ENCODE data around the gene TARBP1.
A peak's percentile ranks its signal among the peaks of the same experiment; 100 is the strongest.
"Not testable (repeated sequence)": the region's sequence is repeated elsewhere in the genome, so short reads cannot be mapped to it uniquely, and the experiment has no call there.

Gene TARBP1, protein sequence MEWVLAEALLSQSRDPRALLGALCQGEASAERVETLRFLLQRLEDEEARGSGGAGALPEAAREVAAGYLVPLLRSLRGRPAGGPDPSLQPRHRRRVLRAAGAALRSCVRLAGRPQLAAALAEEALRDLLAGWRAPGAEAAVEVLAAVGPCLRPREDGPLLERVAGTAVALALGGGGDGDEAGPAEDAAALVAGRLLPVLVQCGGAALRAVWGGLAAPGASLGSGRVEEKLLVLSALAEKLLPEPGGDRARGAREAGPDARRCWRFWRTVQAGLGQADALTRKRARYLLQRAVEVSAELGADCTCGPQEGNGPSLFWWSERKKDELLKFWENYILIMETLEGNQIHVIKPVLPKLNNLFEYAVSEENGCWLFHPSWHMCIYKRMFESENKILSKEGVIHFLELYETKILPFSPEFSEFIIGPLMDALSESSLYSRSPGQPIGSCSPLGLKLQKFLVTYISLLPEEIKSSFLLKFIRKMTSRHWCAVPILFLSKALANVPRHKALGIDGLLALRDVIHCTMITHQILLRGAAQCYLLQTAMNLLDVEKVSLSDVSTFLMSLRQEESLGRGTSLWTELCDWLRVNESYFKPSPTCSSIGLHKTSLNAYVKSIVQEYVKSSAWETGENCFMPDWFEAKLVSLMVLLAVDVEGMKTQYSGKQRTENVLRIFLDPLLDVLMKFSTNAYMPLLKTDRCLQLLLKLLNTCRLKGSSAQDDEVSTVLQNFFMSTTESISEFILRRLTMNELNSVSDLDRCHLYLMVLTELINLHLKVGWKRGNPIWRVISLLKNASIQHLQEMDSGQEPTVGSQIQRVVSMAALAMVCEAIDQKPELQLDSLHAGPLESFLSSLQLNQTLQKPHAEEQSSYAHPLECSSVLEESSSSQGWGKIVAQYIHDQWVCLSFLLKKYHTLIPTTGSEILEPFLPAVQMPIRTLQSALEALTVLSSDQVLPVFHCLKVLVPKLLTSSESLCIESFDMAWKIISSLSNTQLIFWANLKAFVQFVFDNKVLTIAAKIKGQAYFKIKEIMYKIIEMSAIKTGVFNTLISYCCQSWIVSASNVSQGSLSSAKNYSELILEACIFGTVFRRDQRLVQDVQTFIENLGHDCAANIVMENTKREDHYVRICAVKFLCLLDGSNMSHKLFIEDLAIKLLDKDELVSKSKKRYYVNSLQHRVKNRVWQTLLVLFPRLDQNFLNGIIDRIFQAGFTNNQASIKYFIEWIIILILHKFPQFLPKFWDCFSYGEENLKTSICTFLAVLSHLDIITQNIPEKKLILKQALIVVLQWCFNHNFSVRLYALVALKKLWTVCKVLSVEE (N-terminal part only)

GRCh38 chr1:234478481-234479309 is at the start of gene TARBP1:
Gene TARBP1 (minus strand): TSS chr1:234479179. CDS start chr1:234479103, 76 bp downstream.
- DNase-seq, result peak; percentile 85

- DNase-seq, result no peak
Measured at GRCh38 chr1:234528074-234528865, 49.3 kb upstream of the TARBP1 start.

GRCh38 chr1:234527346-234527745 is 48.4 kb upstream of the TARBP1 start:
- DNase-seq, result no peak

GRCh38 chr1:234526922-234527321 is 47.9 kb upstream of the TARBP1 start:
- DNase-seq, result no peak

DNA sequence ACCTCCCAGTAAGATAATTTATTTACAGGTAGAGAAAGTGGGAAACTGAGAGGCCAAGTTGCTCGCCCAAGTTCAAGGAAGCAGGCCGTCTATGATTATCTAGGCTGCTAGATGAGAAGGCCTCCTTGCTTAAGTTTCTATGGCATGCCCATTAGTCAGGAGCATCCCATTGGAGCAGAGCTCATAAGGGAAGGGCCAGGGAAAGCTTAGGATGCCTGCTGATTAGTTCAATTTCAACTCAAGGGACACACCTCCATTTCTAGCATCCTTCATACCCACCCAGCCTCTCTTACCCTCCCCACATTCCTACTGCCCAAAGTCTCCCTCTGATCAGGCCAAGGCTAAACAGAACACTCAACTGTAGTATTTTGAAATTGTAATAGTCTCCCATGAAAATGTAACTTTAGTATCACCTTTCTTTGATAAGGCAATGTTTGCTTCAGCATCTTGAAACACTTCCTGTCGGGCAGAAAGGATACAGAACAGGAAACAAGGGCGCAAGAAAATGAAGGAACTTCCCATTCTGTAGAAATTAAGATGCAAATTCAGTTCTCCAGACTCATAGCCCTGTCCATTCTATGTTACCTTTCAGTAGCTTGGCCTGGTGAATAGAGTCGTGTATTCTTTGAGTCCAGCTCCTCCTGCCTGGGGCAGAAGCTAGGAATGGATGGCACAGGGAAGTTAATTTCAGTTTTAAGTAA is 46.3 kb upstream of the TARBP1 start:
- DNase-seq, result no peak

DNA sequence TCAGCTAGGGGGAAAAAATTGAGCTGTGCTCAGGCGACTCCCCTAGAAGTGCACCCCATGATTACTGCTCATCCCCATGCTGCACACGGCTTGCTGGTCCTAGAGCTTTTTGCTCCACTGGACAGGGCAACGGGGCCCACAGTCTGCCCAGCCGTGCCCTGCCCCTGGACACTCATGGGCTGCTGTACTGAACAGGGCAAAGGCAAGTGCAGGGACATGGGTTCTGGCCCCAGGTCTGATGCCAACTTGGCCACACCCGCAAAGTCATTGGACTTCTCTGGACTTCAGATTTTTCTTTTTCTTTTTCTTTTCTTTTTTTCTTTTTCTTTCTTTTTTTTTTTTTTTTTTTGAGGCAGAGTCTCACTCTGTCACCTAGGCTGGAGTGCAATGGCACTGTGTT is 42.9 kb upstream of the TARBP1 start:
- DNase-seq, result no peak

GRCh38 chr1:234520908-234521817 is 42.2 kb upstream of the TARBP1 start:
- DNase-seq, result no peak

DNA sequence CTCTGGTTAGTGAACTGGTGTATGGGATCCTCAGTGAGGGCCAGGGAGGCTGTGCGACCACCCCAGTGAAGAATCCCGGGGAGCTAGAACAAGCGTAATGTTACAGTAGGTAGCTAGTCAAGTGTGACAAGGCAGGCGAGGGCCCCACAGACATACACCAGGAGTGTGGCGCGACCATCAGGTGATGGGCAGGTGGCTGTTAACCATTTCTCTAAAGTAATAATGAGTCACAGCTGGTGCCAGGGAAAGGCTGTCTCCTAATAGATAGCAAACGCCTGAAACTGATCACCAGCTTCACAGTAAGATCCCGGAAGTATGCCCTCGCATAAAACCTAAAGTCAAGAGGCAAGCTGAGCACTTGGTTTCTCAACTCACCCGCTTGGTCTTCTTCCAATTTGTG is 40.5 kb upstream of the TARBP1 start:
- DNase-seq, result peak; percentile 43

GRCh38 chr1:234518876-234519275 is 39.9 kb upstream of the TARBP1 start:
- DNase-seq, result no peak

- DNase-seq, result not testable (repeated sequence)
Measured at GRCh38 chr1:234518086-234518485, 39.1 kb upstream of the TARBP1 start.

DNA sequence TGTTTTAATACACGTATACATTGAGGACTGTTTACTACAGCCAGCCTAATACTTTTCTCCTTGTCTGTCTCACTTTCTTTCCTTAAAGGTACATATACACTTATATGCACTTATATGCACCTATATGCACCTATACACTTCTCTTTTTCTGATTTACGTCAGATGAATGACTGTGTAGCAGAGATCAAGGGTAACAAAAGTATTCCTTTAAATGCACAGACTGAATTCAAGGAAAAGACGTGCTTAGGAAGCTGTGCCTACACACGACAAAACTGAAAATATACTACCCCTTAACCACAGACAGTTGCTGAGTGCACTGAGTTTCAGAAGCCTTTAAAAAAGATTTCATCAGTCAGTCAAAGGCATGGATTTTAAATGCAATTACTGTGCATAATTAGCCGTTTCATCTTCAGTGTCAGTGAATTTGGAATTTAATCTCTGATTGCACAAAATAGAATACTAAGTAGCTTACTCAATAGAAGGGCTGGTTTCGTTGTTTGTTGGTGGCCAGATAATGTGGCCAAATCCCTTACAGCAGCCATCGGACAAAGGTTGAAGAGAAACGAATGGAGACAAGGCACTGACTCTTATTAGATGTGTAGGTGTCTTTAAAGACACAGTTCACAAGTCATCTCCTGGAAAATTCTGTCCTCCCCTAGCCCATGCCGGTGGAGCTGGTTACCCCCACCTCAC is 38.3 kb upstream of the TARBP1 start:
- no peak for DNase-seq

GRCh38 chr1:234515821-234516241 is 36.9 kb upstream of the TARBP1 start:
- no peak for DNase-seq

DNA sequence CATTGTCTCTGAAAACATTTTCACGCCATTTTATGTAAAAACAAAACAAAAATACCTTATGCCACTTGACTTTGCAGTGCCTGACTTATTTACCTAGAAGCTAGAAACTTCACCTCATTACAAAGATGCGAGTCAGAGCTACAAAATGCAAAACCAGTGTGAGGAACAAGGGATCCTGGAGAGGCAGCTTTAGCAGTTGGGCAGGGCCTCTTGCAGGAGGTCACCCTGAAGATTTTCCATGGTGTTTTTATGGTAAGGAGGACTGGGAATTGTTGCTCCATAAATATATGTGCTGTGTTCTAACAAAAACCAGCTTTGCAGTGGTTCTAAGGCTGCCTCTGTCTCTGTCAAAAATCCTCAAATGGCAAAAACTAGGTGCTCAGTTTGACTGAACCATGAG is 36.4 kb upstream of the TARBP1 start:
- DNase-seq, result no peak

- no peak for DNase-seq
Measured at GRCh38 chr1:234512451-234512861, 33.5 kb upstream of the TARBP1 start.

DNA sequence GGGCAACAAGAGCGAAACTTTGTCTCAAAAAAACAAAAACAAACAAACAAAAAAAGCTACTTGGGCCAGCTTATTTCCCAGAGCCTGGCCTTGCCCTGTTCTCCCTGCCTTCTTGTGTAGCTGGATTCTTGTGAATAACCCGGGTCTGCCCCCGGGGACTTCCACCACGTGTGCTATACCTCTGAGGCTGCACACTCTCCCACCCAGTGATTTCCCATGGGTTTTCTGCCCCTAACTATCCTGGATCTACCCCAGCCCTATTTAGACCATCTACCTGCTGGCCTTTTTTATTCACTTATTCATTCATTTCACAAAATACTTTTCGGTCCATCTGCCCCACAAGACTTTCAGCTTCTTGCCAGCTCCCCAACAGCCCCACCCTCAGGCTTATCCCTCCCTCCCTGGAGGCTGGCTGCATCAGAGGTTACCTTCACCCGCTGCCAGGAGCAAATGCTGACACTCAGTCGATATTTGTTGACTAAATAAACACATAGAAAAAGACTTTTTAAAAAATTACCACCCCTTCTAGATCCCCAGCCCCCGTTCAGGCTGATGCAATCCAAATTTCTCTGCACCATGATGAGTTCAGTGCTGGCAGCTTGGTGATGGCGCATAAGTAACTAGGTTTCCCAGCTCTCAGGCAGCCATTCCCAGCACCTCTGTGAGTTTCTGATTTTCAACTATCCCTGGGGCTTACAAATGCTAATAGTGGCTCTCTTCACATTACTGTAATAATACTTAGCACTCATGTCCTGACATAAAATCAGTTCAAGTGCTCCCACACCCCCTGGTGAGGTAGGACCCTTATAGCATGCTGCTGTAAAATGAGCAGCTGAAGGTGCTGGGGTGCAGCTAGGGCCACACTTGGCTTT is 30.7 kb upstream of the TARBP1 start:
- DNase-seq, result peak; percentile 18

DNA sequence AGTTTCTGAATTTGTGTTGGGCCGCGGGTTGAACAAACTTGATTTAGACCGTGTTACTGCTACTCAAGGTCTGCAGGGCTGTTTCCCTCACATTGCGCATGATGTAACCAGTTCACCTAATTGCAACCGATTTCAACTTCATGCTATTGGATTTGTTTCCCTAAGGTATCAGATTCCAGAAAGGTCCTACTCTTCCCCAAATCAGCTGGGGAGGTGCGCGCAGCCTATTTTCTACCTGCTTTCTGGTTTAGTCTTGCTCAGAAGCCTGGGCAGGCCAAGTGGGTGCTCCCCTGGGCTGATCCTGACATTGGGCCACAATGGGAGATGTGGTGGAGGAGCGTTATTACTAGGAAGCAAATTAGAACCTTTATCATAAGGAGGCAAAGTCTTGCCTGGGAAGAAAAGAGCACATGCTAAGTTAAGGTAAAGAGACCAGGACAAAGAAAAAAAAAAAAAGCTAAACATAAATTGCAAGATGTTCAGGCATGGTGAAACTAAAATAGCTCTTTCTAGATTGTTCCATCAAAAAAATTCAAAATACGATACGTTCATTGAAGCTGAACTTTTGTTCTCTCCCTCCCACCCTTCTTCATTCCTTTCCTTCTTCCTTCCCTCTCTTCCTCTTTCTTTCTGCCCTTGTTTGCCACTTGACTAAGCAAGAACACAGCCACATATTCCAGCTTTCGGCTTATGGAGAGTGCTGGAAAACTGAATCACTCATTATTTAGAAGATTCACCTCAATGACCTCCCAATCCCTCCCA is 28.8 kb upstream of the TARBP1 start:
- no peak for DNase-seq

DNA sequence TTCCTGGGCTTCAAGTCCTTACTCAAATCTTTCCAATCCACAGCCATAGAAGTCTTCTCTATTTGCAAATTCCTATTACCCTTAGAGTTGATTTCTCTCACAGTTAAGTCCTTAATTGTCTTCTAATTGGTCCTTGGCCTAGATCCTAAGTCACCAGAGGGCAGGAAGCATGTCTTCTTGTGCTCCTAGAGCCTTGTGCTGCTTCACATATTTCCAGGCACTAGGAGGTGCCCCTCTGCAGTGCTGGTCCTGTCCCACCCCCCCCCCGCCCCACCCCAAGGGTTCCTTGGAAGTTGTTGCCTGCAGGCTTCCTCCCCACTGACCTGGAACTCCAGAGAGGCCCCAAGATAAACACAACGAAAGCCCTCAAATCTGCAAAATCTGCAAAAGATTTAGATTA is 28.1 kb upstream of the TARBP1 start:
- DNase-seq, result no peak
